ENCODE measurements around the gene TDO2.

Gene TDO2

GRCh38 chr4:155954939-155955338, 51.4 kb downstream of the TDO2 start:
- no peak for DNase-seq

DNA sequence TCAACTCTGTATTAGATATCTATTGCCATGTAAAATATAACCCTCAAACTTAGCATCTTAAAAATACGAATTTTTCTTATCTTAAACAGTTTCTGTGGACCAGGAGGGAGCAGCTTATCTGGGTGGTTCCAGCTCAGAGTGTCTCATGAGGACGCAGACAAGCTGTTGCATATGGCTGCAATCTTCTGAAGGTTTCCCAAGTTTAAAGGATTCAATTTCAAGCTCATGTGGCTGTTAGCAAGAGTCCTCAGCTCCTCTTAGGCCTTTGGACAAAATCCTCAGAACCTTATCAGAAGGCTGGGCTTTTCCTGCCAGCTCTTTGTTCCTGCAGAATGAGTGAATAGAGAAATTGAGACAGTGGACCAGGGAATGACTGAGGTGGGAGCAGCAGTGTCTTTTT, 53.0 kb downstream of the TDO2 start:
- DNase-seq, result no peak

DNA sequence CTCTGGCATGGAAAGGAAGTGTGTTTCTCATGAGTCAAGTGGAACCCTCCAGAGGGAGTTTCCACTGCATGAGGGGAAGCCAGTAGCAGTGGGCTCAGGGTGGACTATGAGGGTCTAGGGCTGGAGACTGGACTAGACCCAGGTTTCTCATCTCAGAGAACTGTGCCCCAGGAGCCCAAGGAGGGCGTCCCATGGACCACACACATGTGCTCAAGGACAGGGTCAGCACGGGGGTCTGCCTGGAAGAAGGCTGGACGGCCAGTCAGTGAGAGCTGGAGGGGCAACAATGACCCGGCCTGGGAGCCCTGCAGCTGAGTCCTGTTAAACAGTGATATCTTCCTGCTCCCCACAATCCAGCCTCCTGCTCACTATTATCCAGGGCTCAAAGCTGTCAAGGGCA, 55.9 kb downstream of the TDO2 start:
- DNase-seq, result no peak

DNA sequence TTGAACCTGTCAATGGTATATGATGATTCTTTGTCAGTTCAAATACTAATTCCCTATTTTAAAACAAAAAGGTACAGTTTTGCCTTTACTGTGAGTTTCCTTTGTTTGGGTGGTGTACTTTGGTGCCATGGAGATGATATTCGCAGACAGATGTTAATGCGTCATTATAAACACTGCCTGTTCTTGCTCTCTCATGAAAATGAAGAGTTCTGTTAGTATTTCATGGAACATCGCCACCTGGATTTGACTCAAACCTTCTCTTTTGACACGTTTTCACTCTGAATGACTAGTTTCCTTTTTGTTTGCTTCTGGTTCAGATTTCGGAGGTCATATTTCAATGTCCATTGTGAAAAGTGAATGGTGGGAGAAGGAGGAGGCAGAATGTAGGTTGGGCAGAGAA, 57.0 kb downstream of the TDO2 start:
- DNase-seq, result no peak

DNA sequence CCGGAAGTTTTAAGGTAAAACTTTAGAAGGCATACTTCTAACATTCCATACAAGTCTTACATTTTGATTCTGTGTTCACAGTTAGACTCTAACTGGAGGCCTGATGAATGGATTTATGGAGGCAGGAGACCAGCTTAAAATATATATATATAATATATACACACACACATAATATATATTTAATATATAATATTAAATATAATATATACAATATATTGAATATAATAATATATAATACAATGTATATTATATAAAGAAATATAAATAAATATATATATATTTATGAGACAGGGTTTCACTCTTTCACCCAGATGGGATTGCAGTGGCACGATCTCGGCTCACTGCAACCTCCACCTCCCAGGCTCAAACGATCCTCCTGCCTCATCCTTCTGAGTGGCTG, 58.1 kb downstream of the TDO2 start:
- DNase-seq, result no peak

GRCh38 chr4:155962767-155963166, 59.3 kb downstream of the TDO2 start:
- DNase-seq, result no peak

GRCh38 chr4:155964016-155964891, 60.8 kb downstream of the TDO2 start:
- DNase-seq, result no peak

DNA sequence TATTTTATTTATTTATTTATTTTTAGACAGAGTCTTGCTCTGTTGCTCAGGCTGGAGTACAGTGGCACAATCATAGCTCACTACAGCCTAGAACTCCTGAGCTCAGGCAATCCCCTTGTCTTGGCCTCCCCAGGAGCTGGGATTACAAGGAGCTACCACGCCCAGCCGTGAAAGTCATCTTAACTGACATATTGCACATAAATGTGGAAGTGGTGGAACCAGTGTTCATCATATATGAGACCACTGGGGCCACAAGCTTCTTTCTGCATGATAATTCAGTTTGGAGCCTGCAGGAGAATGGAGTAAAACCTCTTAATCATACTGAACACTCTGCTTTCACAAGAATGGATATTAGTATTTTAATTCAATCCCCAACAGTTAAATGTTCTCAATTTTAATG, 62.7 kb downstream of the TDO2 start:
- no peak for DNase-seq

DNA sequence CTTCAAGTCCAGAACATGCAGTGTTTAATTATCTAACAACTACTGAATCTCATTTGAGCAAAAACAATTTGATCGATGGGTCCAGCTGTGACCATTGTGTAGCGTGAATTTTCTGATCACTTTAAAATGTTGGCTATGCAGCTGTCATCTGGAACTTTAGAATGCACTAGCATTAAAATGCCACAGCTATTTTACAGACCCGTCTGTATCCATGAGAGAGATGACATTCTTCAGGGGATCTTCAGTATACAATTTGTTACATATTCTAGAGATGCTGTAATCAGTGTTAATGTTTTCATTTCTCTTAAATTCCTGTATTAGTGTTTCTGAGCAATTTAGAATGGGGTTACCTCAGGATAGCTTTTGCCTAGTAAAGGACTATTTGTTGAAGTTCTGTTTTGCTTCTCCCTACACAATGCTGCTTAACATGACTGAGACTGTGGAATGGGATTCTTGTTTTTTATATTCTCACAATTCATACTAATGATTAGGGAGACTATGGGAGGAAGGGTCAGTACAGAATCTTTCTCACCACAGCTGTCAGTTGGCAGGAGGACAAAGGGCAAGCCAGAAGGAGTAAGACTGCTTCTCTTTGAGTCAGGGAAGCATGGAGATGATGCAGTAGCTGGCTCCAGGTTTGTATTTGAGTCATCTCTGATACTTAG, 63.4 kb downstream of the TDO2 start:
- DNase-seq, result no peak

Measured in right forelimb (tissue), 1 donor.